Hematopoietic multipotent progenitor cell treated with erythropoietin and hydrocortisone succinate and interleukin-3 and kit ligand, for 8 days (in vitro differentiated cells): Measurements from ENCODE around the gene COBL.
"Not testable (repeated sequence)": the region's sequence is repeated elsewhere in the genome, so short reads cannot be mapped to it uniquely, and the experiment has no call there.

Source experiments
- DNase-seq: peaks from one replicate; pipeline ENCODE4 v3.0.0-alpha.2; 2015

COBL gene

DNA sequence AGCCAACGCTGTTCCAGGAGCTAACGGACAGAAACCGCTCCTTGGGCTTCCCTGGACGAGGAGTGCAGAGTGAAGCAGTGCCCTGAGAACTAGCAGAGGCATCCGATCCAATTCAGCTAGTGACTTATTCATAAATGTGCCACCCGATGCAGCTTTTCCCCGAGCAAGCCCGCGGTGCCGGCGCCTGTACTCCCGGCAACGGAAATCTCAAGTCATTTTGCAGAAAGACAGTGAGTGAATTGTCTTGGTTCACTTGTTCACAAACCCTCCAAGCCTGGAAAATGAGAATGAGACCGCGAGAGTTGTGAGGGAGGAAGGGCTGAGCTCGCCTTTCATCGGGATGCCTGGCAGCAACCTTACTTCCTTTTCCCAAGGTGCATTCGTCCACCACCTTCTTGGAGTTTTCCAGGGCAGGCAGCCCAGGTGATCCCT is 87.5 kb downstream of the COBL start:
- no peak for DNase-seq

DNA sequence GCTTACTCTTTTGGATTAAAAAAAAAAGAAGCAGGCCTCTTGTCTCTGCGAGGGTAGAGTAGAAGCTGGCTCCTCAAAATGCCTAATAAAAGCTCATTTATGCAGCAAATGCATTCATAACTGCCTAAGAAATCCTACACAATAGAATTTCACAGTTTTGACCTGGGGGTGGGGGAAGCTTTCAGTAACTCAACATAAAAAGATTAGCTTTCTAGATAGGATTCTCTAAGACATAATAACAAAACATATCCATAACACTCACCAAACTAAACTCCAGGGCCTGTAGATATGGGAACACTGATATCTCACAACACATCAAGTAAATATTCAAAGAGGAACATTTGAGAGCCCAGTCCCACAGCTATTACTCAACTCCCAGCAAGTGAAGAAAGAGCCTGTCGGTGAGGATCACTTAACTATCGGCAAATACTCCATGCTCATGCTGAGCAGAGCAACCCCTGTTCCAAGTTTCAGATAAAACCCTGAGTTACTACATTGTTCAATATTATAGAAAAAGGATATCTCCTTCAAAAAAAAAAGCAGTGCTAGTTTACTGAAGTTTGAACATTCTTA is 88.1 kb downstream of the COBL start:
- DNase-seq: no peak

DNA sequence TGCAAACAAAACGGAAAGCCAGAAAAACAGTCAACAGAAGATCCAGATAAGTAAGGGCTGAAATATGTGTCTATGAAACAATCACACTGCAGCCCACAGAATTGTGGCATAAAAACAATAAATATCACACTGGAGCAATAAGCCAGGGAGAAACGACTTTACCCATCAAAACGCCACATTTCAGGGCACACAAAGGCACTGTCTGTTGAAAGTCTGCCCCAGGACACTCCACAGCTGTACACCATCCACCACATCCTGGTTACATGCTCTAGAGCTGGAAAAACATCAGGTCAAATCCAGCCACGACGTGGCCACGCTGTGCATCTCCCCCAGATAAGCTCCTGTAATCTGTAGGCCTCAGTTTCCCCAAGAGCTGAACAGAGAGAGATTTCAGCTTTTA is 88.7 kb downstream of the COBL start:
- no peak for DNase-seq

DNA sequence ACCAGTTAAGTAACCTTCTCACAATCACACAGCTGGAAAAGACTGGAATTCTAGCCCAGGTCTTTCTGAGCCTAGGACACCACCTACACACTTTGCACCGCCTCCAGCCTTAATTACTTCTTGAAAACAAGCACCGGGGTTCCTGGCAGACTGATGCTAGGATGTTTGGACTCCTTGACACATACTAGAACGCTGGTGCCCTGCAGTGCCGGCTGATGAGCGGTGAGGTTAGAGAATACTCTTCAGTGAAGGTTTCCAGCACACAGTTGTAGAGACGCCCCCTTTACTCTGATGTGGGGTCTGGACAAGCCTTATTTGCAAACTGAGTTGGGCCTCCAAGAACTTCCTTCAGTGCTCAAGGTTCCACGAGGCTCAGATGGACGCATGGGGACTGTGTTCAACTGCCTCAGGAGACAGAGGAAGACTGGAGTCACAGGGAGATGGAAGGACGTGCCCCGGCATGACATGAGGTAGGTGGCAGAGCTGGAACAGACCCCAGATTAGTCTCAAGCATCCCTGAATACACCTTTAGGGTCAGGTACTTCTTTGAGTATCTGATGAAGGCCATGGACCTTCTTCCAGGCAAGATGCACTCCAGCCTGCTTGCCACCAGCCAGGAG is 89.6 kb downstream of the COBL start:
- DNase-seq: no peak

DNA sequence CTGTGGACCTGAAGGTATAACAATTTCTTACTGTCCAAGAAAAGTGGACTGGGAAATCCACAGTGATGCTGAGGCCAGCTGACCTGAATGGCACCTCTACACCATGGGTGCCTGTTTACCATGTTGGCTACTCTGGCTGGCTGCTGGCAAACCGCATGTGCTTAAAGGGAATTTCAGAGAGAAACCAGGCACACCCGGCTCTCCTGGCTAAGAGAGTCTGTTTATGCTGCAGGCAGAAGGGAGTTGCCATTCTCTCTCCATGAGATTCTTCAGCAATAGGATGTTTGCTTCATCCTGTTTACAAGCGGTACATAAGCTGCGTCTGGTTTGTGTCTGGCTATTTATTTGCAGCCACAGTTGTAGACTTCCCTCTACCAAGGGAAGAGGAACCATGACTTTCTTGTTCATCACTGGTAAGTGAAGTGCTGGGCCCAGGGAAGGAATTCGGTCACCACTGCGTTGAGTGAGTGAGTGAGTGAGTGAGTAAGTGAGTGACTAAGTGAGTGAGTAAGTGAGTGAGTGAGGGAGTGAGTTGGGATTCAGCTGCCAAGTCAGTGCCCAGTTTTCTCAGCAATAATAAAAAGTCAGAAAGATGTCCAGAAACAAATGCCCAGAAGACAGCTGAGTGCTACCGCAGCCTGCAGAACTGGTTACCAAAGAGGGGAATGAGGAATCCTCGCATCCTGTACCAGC is 90.4 kb downstream of the COBL start:
- DNase-seq: no peak

DNA sequence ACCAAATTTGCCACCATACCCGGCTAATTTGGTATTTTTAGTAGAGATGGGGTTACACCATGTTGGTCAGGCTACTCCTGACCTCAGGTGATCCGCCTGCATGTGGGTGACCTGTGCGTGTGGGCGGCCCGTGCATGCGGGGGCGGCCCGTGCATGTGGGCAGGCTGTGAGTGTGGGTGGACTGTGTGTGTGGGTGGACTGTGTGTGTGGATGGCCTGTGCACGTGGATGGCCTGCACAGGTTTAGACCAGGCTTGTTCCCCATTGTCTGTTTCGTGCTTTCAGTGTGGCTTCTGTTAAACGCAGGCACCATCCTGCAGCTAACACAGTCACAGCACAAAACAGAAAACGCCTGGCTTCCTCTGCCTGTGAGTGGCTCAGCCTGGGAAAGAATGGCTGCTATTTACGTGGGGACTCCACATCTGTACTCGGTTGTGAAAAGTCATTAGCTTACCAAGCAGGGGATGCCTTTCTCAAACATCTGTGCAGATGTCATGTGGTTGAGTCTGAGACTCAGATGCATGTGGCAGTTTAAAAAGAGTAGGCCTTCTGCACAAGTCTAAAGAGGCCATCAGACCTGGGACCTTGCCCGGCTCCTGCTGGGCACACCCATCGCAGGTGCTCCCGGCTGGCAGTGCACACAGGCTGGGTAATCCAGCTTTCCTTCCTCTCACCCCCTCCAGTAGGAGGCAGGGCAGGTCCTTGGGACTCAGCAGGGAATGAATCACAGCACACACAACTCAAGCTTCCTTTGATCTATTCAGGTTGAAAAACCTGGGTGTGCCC is 91.6 kb downstream of the COBL start:
- no peak for DNase-seq

DNA sequence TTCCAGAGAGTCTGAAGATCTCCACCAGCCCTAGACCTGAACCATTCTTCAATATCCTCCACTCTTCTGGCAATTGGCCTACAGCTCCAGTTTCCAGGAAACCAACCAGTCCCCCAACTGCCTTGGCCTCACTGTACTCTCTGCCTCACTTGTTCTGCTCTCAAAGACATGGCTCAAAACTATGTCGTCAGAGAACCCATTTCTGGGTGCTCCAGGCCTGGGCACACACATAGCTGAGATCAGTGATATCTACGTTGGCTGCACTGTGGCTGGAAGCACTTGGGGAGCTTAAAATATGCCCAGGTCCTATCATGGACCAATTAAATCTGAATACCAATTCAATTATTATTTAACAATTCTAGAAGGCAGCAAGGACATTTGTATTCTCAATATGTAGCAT is 93.1 kb downstream of the COBL start:
- no peak for DNase-seq

DNA sequence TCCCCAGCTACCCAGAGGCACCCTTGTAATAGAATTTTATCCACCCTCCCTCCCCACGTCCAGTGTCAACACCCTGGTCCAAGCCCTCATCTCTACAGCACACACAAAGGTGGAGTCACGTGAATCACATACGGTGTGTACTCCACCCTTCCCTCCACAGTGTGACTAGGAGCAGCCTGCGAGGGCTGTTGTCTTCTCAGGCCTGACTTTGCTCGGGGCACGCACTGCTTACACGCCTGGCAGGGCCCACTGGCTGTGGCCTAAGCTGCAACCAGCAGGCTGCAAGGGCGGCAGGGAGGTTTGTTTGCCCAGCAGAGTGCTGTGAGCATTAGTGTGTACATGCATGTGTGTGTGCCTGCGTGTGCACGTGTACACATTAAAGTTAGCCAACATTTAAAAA is 93.7 kb downstream of the COBL start:
- DNase-seq: no peak

DNA sequence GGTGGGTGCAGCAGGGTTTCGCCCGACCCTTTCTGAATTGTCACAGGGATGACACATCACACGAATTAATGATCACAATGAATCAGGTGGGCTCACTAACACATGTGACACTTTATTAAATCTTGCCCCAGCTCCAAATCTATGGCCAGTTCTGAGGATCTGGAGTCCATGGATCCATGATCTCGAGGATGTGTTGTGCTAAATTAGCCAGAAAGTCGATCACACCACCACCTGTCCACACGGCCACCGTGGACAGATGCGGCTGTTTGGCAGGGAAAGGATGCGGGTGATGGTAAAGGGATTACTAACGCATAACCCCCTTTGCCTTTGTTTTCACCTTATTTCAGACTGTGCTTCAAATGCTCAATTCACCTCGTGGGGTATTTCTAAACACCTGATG is 96.4 kb downstream of the COBL start:
- no peak for DNase-seq

DNA sequence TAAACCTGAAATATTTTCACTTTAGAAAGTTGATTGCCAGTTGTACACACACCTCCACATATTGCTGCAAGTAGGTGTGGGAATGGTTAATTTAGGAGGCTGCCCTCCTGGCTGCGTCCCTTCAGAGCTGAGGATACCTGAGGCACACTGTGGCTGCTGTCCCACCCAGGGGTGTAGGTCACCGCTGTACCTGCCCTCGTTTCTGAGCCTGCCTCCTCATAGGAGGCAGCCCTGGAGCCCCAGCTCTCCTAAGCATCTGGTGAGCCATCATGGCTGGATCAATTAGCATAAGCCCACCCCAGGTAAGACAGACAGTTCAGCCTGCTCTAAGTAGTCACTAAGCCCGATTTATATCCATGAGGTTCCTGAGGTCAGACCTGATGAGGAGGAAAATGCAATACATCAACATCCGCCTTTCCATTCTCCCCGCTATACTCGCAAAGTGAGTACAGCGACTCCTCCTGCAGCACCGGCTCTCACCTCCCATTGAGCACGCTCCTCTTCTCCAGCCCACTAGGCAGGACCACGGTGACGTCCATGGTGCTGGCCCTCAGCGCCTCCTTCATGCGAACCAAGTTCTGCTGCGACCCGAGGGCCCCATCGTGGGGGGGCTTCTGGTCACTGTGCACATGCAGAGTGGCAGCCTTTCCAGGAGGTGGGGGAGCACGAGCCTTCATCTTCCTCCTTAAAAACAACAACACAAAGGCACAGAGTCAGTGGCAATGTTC is 97.2 kb downstream of the COBL start:
- no peak for DNase-seq

DNA sequence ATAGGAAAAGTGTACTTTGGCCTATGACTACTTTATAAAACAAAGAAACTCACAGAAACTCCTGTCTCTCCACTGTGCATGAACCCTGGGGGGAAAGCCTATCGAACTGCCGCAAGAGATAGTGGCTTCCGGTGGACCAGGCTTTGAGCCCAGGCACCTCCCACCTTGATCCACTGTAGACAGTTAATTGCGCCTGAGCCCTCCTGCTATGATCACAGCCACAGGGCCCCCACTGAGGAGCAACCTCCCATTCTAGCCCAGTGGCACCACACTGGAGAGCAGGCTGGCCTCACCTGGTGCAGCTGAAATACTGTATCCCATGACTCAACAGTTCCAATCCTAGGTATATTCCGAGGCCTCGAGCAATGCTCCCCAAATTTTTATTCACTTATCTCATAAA is 98.8 kb downstream of the COBL start:
- no peak for DNase-seq

DNA sequence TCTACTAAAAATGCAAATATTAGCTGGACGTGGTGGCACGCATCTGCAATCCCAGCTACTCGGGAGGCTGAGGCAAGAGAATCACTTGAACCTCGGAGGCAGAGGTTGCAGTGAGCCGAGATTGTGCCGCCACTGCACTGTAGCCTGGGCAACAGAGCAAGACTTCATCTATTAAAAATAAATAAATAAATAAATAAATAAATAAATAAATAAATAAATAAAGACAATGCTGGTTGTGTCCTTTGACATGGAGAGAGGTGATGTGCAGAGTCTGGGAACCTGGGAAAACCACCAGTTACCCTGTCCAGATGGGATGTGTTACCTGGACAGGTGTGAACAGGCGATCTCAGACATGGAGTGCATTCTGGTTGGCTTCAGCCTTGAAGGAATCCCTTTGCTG is 102.5 kb downstream of the COBL start:
- DNase-seq: no peak

DNA sequence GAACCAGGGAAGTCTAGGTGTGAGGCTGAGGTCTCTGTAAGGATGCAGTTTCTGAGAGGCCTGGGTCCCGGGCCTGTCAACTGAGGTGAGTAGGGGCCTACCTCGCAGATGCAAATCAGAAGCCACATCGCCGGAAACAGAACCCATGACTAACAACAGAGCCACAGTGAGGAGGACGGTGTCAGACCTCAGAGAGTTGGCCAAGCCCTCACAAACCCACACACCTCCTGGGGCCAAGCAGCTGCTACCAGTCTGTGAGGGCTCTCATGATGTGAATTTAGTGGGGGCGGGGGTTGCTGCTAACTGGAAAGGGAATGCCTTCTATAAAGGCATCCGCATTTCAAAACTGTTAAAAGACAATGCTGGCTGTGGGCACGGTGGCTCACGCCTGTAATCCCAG is 103.0 kb downstream of the COBL start:
- DNase-seq: no peak

DNA sequence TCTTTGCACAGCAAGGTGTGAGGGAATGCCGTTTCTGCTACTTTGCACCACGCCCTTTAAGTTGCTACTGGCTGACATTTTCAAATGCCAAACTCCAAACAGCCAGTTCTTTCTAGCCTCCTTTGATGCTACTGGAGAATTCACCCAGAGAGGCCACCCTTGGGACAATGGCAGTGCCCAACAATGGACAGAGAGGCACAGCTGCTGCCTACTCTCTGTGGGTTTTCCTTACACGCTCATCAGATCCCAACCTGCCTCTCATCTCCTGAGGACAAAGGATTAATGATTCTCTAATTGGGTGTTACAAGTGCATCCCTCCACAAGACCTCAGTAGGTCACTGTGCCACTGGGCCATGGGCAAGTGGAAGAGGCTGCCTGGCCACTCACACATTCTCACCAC is 105.8 kb downstream of the COBL start:
- DNase-seq: no peak

DNA sequence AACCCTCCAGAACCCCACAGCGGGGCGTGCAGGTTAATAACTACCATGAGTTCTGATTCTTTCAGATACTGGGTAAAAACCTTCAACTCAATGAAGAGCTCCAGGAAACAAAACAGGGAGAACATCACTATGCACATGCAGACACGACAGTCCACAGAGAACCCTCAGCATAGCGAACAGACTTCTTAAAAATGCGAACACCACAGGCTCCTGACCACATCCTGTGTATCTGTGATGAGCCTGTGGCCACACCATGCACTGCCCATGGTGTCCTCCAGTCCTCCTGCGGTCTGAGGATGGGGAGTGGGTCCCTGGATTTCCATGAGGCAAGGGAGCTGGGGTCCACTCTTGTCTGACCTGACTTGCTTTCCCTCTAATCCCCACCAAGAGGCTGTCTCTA is 107.2 kb downstream of the COBL start:
- no peak for DNase-seq

DNA sequence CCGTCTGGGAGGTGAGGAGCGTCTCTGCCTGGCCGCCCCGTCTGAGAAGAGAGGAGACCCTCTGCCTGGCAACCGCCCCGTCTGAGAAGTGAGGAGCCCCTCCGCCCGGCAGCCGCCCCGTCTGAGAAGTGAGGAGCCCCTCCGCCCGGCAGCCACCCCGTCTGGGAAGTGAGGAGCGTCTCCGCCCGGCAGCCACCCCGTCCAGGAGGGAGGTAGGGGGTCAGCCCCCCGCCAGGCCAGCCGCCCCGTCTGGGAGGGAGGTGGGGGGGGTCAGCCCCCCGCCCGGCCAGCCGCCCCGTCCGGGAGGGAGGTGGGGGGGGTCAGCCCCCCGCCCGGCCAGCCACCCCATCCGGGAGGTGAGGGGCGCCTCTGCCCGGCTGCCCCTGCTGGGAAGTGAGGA is 108.5 kb downstream of the COBL start:
- not testable (repeated sequence) for DNase-seq

DNA sequence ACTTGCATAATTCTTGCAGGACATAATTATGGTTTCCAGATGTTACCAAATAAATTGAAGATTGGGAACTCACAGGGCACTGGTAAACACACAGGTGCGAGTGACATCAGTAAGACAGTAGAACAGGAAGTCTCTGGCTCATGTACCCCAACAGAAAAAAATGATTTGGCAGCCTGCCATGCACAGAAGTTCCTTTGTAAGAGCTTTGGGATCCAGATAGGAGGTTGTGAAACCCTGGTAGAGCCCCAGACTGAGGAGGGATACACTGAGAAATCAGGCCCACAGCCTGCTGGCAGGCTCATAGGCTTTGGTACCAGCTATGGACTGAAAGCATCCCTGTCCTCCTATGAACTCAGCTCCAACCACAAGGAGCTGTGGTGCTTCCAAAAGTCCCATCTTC is 118.0 kb downstream of the COBL start:
- DNase-seq: no peak

DNA sequence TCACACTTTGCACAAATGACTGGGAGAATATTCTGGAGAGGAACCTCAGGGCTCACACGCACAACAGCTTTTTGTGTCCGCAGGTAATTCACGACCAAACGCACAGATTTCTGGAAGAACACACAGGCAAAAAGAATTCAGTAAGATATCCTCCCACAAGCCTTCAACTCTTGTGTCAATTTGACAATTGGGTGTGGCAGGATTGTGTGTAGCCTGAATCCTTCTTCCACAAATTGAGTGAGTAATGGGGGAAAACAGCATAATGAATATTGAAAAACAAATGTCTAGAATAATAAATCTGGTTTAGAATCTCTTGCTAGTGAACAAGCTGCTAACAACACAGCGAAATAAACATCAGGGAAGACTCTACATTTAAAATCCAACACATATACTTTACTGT is 125.6 kb downstream of the COBL start:
- no peak for DNase-seq

DNA sequence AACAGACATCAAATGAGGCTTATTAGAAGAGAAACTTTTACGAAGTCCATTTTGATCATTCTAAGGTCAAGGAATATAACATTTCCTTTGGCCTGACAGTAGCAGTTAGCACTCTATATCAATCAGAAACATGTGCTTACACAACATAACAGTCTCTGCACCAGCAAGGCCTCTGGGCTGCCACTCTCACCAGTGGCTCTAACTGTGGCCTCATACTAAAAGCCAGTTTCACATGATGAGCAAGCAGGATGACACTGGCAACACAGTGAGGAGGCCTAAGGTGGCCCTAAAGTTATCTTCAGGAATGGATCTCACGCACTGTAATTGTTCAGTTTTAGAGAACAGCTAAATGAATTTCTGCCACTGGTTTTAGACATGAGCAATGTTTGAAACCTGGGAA is 126.8 kb downstream of the COBL start:
- no peak for DNase-seq

DNA sequence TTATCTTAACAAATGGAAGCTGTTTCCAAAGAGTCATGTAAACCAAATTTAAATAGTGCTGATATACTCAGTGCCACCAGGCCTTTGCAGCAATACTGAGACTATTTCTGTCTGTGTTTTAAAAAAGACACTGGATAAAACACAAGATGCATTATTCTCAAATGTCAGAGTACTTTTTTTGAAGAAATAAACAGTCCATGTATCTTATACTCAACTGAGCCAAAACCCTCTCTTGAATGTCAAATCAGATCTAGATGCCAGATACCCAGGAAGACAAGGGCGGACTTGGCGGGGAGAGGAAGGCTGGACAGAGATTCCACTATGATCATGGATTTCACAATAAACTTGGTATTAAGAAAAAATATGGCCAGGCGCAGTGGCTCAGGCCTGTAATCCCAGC is 127.6 kb downstream of the COBL start:
- DNase-seq: no peak

DNA sequence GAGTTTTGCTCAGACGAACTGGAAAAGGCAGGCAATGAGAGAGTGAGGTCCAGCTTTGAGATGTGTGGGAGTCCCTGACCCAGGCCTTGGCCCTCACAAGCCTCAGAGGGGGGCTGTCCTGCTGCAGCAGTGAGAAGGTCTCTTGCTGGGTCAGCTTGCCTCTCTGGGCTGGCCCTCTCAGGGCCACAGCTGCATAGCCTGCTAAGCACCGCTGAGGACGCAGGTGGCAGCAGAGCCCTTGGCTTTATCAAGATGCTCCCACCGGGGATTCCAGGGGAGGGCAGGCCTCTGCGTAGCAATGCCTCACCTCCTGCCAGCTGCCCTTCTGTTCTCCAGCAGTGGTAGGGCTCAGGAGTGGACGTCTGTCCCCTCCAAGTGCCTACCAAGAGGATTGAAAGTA is 128.7 kb downstream of the COBL start:
- DNase-seq: no peak

DNA sequence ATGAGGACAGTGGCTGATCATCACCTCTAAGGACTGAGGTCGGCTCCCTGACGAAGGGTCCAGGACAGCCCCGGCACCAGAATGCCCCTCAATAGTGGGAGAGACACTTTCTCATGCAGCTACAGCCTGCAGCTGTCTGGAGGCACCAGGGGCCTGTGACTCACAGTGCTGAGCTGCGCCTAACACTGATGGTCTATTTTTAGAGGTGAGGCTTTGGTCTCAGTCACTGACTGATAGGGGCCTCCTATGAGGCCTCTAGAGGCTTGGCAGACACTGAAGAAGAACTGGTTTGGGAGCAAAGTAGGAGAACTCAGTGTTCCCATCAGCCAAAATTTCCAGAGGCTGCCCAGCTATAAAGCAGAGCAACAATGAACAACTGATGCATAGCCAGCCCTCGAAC is 130.1 kb downstream of the COBL start:
- no peak for DNase-seq

DNA sequence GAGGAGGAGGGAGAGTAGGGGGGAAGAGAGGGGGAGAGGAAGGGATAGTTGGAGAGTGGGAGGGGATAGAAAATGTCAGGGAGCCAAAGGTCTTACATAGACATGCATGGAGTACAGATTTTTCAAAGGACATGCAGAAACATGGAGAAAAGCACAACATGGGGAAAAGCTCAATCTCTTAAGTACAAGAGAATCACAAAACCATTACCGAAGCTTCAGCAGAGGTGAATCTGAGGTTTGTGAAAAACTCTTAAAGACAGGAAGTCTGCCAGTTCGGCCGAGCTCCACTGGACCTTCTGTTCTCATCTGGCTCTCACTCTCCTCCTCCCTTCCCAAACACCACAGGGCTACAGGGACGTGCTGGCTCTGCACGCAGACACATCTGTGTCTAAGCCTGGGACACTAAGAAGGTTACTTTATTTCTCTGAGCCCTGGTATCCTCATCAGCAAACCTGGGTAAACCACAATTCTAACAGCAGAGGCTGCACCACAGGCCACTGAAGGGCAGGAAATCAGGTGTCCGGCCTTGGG is 133.9 kb downstream of the COBL start:
- no peak for DNase-seq
